Panc1 (cell line): ENCODE results near the gene TBC1D7.

Experiments
- CTCF ChIP-seq: fragments of 450-650 bp; IDR thresholded peaks from 2 replicates; pipeline ENCODE4 v1.5.1; 2017; ENCODE audit warnings: mild to moderate bottlenecking
- REST ChIP-seq, 2 experiments: IDR thresholded peaks; 2 replicates each; pipeline ENCODE4 v1.6.1; 2011 to 2012; ENCODE audit warnings: low read depth in 2 of 2, control low read depth in 1 of 2, low read length in 1 of 2, mild to moderate bottlenecking in 1 of 2, moderate library complexity in 1 of 2; ENCODE audit not compliant: insufficient read depth in 1 of 2

GRCh38 chr6:13314806-13315205 is 13.5 kb downstream of the TBC1D7 start:
- TF ChIP-seq CTCF (no peak), REST (IDR thresholded peaks at IDR 0.05; ENCODE audit: insufficient read depth in 1 of 2, low read depth in 2 of 2, low read length in 1 of 2) (no peak)
